ENCODE data around the gene PITPNC1. TPM values are rescaled to one million over a fixed set of nuclear protein-coding genes. Genes with fewer than 3 reads are reported as not detected.

PITPNC1 gene
- polyA plus RNA-seq, 1 donor from 2014 or later, result 18.8 TPM

DNA sequence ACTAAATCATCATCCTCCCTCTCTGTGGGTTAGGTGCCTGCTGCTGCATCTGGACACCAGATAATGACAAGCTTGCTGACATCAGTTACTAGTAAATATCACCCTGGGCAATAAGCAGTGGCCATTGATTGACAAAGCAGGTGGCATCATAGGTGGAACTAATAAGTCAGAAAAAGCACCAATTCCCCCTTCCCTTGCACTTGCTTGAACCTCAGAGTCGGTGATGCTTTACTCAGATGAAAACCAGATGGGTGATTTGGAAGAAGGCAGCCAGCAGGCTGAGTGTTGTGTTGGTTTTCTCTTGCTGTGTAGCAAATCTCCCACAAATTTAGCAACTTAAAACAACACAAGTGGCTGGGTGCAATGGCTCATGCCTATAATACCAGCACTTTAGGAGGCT, 193.7 kb downstream of the PITPNC1 start:
- no peak for TF ChIP-seq EP300 (conservative IDR thresholded peaks at IDR 0.05; ENCODE audit: poor library complexity, severe bottlenecking)
- Histone ChIP-seq H3K9me3 (ENCODE audit: low read length) (no peaks in the 10 kb centered on the region), H3K4me2 (ENCODE audit: low read length) (no peak overlapping the region), H3K9me2 (ENCODE audit: insufficient read depth, low read length) (no peaks in the 10 kb centered on the region), H2AFZ (ENCODE audit: low read depth, low read length) (no peak overlapping the region), H3K9ac (ENCODE audit: low read length) (no peak overlapping the region), H3K4me3 (ENCODE audit: low read length) (no peak overlapping the region), H3K27me3 (ENCODE audit: insufficient read depth, low read depth, low read length) (no peaks in the 10 kb centered on the region), H3K27ac (ENCODE audit: low read length) (no peak overlapping the region), H4K20me1 (ENCODE audit: insufficient read depth) (no peaks in the 10 kb centered on the region), H3K79me2 (replicated peaks; ENCODE audit: insufficient read depth, low read length) (no peaks in the 10 kb centered on the region), H3F3A (ENCODE audit: insufficient read depth, low read length, poor library complexity, severe bottlenecking) (no peaks in the 10 kb centered on the region), H3K36me3 (ENCODE audit: insufficient read depth, low read length) (no peaks in the 10 kb centered on the region)

- H3K9me2 ChIP-seq (ENCODE audit: insufficient read depth, low read length), result no peaks in the 10 kb centered on the region
- H3K36me3 ChIP-seq (ENCODE audit: insufficient read depth, low read length), result no peaks in the 10 kb centered on the region
- TF ChIP-seq EZH2 (IDR thresholded peaks at IDR 0.05; ENCODE audit: borderline replicate concordance, insufficient read depth, low read length, poor library complexity, severe bottlenecking) (no peak), REST (IDR thresholded peaks at IDR 0.05; ENCODE audit: borderline replicate concordance) (no peak), CTCF (IDR thresholded peaks at IDR 0.05; ENCODE audit: poor library complexity, severe bottlenecking) (no peak), MXI1 (conservative IDR thresholded peaks at IDR 0.05; ENCODE audit: poor library complexity, severe bottlenecking) (no peak)
- H2AFZ ChIP-seq (ENCODE audit: low read depth, low read length), result no peak overlapping the region
- no peak overlapping the region for H3K9ac ChIP-seq (ENCODE audit: low read length)
- no peaks in the 10 kb centered on the region for H4K20me1 ChIP-seq (ENCODE audit: insufficient read depth)
- H3K79me2 ChIP-seq (replicated peaks; ENCODE audit: insufficient read depth, low read length), result no peaks in the 10 kb centered on the region
- no peak overlapping the region for H3K4me3 ChIP-seq (ENCODE audit: low read length)
- no peak overlapping the region for H3K27ac ChIP-seq (ENCODE audit: low read length)
- no peaks in the 10 kb centered on the region for H3K27me3 ChIP-seq (ENCODE audit: insufficient read depth, low read depth, low read length)
- no peaks in the 10 kb centered on the region for H3K9me3 ChIP-seq (ENCODE audit: low read length)
- no peak overlapping the region for H3K4me2 ChIP-seq (ENCODE audit: low read length)
- no peaks in the 10 kb centered on the region for H3F3A ChIP-seq (ENCODE audit: insufficient read depth, low read length, poor library complexity, severe bottlenecking)
Observed at GRCh38 chr17:67571478-67571877, 194.4 kb downstream of the PITPNC1 start.

DNA sequence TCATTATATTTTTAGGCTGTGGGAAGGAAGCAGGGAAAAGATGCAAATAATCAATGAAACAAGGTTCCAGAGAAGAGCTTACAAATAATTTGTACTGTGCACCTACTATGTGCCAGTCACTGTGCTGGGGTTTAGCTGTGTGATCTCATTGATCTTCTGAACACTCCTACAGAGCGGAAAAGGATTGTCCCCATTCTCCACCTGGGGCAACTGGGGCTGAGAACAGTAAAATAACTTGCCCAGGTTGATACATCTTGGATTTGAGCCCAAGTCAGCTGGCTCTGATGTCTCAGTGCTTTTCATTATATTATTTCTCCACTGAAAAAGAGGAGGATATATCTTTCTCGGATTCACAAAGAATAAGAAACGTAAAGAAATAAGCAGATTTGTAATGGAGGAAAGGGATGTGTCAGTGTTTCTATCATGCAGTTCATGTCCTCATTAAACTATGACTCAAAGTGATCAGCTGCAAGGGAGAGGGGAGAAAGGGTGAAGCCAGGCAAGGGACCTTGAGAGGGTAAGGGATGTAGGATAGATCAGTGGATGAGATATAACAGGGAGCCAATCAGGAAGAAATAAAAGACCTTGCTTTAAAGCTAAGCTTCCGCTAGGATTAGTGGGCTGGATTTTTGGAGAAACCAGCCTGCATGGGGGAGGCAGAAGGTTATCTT, 197.0 kb downstream of the PITPNC1 start:
- H3K9me3 ChIP-seq (ENCODE audit: low read length), result no peaks in the 10 kb centered on the region
- no peak overlapping the region for H2AFZ ChIP-seq (ENCODE audit: low read depth, low read length)
- H3K27me3 ChIP-seq (ENCODE audit: insufficient read depth, low read depth, low read length), result no peaks in the 10 kb centered on the region
- no peak overlapping the region for H3K4me2 ChIP-seq (ENCODE audit: low read length)
- H3F3A ChIP-seq (ENCODE audit: insufficient read depth, low read length, poor library complexity, severe bottlenecking), result no peaks in the 10 kb centered on the region
- H3K36me3 ChIP-seq (ENCODE audit: insufficient read depth, low read length), result no peaks in the 10 kb centered on the region
- H3K9me2 ChIP-seq (ENCODE audit: insufficient read depth, low read length), result no peaks in the 10 kb centered on the region
- no peak overlapping the region for H3K9ac ChIP-seq (ENCODE audit: low read length)
- H3K79me2 ChIP-seq (replicated peaks; ENCODE audit: insufficient read depth, low read length), result no peaks in the 10 kb centered on the region
- no peak for TF ChIP-seq EZH2 (IDR thresholded peaks at IDR 0.05; ENCODE audit: borderline replicate concordance, insufficient read depth, low read length, poor library complexity, severe bottlenecking)
- no peaks in the 10 kb centered on the region for H4K20me1 ChIP-seq (ENCODE audit: insufficient read depth)
- H3K4me3 ChIP-seq (ENCODE audit: low read length), result no peak overlapping the region
- H3K27ac ChIP-seq (ENCODE audit: low read length), result no peak overlapping the region

Data from neural cell (in vitro differentiated cells).